Hepatocyte (in vitro differentiated cells): ENCODE data around the gene CELA2A.

Source experiments
- EZH2 ChIP-seq: fragments of 200-600 bp; sonication (generic); IDR thresholded peaks from 2 replicates; pipeline ENCODE4 v1.6.1; 2016; ENCODE audit warnings: antibody characterized with exemption, mild to moderate bottlenecking, borderline replicate concordance
- EZH2phosphoT487 ChIP-seq: fragments of 200-600 bp; sonication (generic); IDR thresholded peaks from one replicate; pipeline ENCODE4 v1.6.1; 2018; ENCODE audit warnings: antibody characterized with exemption, mild to moderate bottlenecking, low read depth, moderate library complexity; ENCODE audit not compliant: unreplicated experiment, severe bottlenecking
- TF ChIP-seq, protein P1 (sequence below): fragments of 200-600 bp; sonication (generic); IDR thresholded peaks from 2 replicates; pipeline ENCODE4 v1.5.1; 2016; ENCODE audit warnings: antibody characterized with exemption, mild to moderate bottlenecking; ENCODE audit not compliant: poor library complexity

DNA sequence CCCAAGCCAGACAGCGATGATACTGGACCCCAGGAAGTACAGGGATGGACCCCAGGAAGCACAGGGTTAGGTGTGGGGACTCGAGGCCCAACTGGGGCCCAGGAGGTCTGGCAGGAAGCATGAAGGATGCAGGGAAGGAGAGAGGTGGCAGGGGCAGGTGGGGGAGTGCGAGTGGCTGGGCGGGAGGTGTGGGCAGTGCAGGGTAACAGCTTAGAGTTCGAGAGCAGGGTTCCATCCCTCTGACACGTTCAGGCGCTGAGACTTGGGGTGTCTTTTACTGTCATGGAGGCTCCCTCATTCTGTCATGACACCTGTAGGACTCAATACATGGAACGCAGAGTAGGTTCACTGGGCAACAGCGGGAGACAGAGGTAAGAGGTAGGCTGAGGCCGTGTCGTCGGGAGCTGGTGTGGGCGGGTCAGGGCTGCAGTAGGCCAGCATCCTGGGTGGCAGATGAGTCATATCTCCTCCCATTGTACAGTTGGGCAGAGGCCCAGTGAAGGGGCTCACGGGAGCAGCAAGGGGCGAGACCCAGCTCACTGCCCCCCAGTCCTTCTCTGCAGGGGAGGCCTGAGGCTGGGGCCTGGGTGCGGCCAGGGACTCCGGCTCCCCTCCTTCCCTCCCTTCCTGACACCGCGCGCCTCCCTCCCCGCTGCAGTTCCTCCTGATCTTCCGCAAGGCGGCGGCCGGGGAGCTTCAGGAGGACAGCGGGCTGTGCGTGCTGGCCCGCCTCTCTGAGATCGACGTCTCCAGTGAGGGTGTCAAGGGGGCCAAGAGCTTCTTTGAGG, 29.8 kb upstream of the CELA2A start:
- TF ChIP-seq, protein P1, sequence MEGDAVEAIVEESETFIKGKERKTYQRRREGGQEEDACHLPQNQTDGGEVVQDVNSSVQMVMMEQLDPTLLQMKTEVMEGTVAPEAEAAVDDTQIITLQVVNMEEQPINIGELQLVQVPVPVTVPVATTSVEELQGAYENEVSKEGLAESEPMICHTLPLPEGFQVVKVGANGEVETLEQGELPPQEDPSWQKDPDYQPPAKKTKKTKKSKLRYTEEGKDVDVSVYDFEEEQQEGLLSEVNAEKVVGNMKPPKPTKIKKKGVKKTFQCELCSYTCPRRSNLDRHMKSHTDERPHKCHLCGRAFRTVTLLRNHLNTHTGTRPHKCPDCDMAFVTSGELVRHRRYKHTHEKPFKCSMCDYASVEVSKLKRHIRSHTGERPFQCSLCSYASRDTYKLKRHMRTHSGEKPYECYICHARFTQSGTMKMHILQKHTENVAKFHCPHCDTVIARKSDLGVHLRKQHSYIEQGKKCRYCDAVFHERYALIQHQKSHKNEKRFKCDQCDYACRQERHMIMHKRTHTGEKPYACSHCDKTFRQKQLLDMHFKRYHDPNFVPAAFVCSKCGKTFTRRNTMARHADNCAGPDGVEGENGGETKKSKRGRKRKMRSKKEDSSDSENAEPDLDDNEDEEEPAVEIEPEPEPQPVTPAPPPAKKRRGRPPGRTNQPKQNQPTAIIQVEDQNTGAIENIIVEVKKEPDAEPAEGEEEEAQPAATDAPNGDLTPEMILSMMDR, result no peak
- TF ChIP-seq EZH2, result no peak
- no peak for TF ChIP-seq EZH2phosphoT487
